GM19324 (cell line): ENCODE data around the gene PCDH19.

Source experiments
- ATAC-seq: cut with Tn5 transposase; IDR thresholded peaks from one replicate; pipeline ENCODE4 v1.9.1; 2021; ENCODE audit warnings: mild to moderate bottlenecking, moderate library complexity; ENCODE audit not compliant: unreplicated experiment, low FRiP score

The PCDH19 gene

GRCh38 chrX:100299559-100299958, 110.5 kb downstream of the PCDH19 start:
- no peak for ATAC-seq

GRCh38 chrX:100297728-100298127, 112.3 kb downstream of the PCDH19 start:
- no peak for ATAC-seq

- no peak for ATAC-seq
These were observed 113.8 kb downstream of the PCDH19 start for GRCh38 chrX:100296183-100296753.

- no peak for ATAC-seq
These were observed 115.1 kb downstream of the PCDH19 start for GRCh38 chrX:100294965-100295364.

- no peak for ATAC-seq
These were observed 121.0 kb downstream of the PCDH19 start for GRCh38 chrX:100289066-100289558.

- no peak for ATAC-seq
These were observed 132.8 kb downstream of the PCDH19 start for GRCh38 chrX:100277231-100277630.

- no peak for ATAC-seq
These were observed 135.2 kb downstream of the PCDH19 start for GRCh38 chrX:100274916-100275315.

GRCh38 chrX:100265179-100265578, 144.9 kb downstream of the PCDH19 start:
- no peak for ATAC-seq

GRCh38 chrX:100264200-100264599, 145.9 kb downstream of the PCDH19 start:
- no peak for ATAC-seq

- ATAC-seq, result no peak
These were observed 146.4 kb downstream of the PCDH19 start for GRCh38 chrX:100263650-100264049.

- ATAC-seq, result no peak
These were observed 161.1 kb downstream of the PCDH19 start for GRCh38 chrX:100248885-100249493.

GRCh38 chrX:100247826-100248225, 162.2 kb downstream of the PCDH19 start:
- no peak for ATAC-seq

- ATAC-seq, result no peak
These were observed 165.4 kb downstream of the PCDH19 start for GRCh38 chrX:100244681-100245080.
